ENCODE results near the gene TSPAN18.

TSPAN18 gene

DNA sequence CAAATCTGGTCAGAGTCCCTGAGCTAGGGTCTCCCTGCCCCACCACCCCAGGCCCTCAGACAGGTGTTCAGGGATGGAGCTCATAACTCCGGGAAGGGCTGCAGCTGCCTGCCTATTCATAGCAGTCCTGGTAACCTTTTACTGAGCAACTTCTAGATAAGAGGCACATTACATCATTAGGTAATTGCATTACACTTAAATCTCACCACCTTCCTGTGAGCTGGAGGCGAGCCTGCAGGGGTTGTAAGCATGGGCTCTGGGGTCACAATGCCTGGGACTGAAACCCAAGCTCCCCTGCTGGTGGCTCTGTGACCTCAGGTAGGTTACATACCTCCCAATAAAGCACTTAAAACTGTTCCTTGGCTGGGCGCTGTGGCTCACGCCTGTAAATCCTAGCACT is 201.4 kb downstream of the TSPAN18 start:
- Histone ChIP-seq H3K4me1 (ENCODE audit: insufficient read depth, low read length) (peaks cover 20% of the 10 kb centered on the region; the same call in 1 of the 2 replicates), H3K36me3 (ENCODE audit: insufficient read depth, low read length) (peaks cover 4% of the 10 kb centered on the region; the same call in 1 of the 2 replicates)
- WGBS = 88% methylated on average over 4 of the region's 4 CpGs

DNA sequence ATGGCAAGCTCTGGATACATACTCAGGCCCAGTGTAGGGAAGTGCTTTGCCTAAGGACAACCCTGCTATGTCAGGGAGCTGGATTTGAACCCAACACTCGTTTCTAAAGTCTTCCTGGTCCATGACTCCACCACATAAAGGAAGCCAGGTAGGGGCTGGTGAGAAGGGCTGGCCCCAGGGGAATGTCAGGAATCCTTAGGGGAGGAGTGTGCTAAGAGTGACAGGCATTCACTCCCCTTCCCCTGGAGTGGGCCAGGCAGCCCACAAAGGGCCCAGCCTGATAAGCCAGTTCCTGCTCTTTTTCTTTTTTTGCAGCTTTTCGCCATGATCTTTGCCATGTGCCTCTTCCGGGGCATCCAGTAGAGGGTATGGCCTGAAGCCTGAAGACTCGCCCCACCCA is 202.1 kb downstream of the TSPAN18 start:
- Histone ChIP-seq H3K27me3 (ENCODE audit: insufficient read depth, low read length) (no peaks in the 10 kb centered on the region), H3K36me3 (ENCODE audit: insufficient read depth, low read length) (peaks cover 4% of the 10 kb centered on the region; the same call in 1 of the 2 replicates), H3K27ac (ENCODE audit: low read depth, low read length) (peak overlapping the region; percentile 35; the same call in 1 of the 2 replicates), H3K4me3 (ENCODE audit: low read length) (no peak overlapping the region), H3K9me3 (ENCODE audit: insufficient read depth, low read depth, low read length) (no peaks in the 10 kb centered on the region), H3K4me1 (ENCODE audit: insufficient read depth, low read length) (peaks cover 20% of the 10 kb centered on the region; the same call in 1 of the 2 replicates), H3K9ac (ENCODE audit: low read depth, low read length) (no peak overlapping the region; the same call in 1 of the 2 replicates)
- WGBS = 69% methylated on average over 4 of the region's 4 CpGs

More for the DNA sequence above, 201.4 kb downstream of the TSPAN18 start:
- H3K9me3 ChIP-seq (ENCODE audit: insufficient read depth, low read depth, low read length) = no peaks in the 10 kb centered on the region
- no peaks in the 10 kb centered on the region for H3K27me3 ChIP-seq (ENCODE audit: insufficient read depth, low read length)
- H3K4me3 ChIP-seq (ENCODE audit: low read length) = no peak overlapping the region
- H3K27ac ChIP-seq (ENCODE audit: low read depth, low read length) = no peak overlapping the region
- H3K9ac ChIP-seq (ENCODE audit: low read depth, low read length) = no peak overlapping the region

DNA sequence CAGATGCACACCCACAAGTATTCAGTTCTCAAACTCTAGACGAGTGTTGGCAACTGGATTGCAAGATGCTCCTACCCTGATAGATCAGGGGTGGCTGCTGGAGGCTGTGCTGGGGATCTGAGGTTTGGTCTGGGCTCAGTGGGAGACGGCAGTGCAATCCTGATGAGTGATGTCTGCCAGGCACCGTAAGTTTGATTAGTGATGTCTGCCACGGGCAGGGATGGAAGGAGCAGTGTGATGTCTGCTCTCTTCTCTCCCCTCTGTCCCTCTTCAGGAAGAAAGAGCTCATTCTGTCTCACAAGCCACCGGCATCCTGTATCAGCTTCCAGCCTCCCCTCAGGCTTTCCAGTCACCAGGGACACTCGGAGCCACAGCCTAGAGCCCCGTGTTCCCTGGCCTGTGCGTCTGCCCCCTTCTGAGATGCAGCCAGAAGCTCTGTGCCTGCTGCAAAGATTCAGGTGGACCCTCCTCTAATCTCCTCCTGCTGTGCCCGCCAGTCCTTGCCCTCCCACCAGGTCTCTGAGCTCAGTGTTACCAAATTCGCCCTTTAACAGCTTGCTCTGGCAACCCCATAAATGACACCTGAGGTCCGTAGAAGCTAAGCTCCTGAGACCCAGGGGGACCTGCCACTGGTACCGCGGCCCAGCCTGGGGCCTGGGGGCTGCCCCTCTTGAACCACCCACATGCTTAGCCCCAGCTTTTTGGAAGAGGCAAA is 204.0 kb downstream of the TSPAN18 start:
- Histone ChIP-seq H3K4me1 (ENCODE audit: insufficient read depth, low read length) (peaks cover 20% of the 10 kb centered on the region; the same call in 1 of the 2 replicates), H3K9ac (ENCODE audit: low read depth, low read length) (no peak overlapping the region), H3K9me3 (ENCODE audit: insufficient read depth, low read depth, low read length) (no peaks in the 10 kb centered on the region), H3K36me3 (ENCODE audit: insufficient read depth, low read length) (peaks cover 4% of the 10 kb centered on the region; the same call in 1 of the 2 replicates), H3K4me3 (ENCODE audit: low read length) (no peak overlapping the region), H3K27me3 (ENCODE audit: insufficient read depth, low read length) (no peaks in the 10 kb centered on the region), H3K27ac (ENCODE audit: low read depth, low read length) (no peak overlapping the region)
- WGBS = 70% methylated on average over 13 of the region's 13 CpGs

DNA sequence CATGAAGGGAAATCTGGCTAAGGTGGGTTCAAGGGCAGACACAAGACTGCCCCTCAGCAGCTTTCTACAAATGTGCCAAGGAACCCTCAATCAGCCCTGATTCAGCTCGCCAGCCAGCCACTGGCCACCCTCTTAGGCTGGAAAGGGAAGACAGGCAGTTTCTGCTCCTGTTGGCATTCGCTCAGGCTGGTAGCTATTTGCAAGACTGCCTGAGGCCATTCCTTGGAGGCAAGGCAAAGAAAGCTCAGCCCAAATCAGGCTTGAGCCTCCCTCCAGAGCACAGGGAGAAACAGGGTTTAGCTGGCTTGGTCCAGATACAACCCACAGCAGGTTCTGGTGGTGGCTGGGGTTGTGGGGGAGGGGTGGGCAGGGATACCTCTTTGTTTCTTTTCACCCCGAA is 204.7 kb downstream of the TSPAN18 start:
- 70% methylated on average over 3 of the region's 3 CpGs for WGBS

GRCh38 chr11:44934110-44934509 is 207.3 kb downstream of the TSPAN18 start:
- Histone ChIP-seq H3K9ac (ENCODE audit: low read depth, low read length) (no peak overlapping the region), H3K9me3 (ENCODE audit: insufficient read depth, low read depth, low read length) (no peaks in the 10 kb centered on the region), H3K36me3 (ENCODE audit: insufficient read depth, low read length) (peaks cover 6% of the 10 kb centered on the region; the same call in 1 of the 2 replicates), H3K27me3 (ENCODE audit: insufficient read depth, low read length) (no peaks in the 10 kb centered on the region), H3K4me3 (ENCODE audit: low read length) (no peak overlapping the region), H3K27ac (ENCODE audit: low read depth, low read length) (no peak overlapping the region), H3K4me1 (ENCODE audit: insufficient read depth, low read length) (peaks cover 11% of the 10 kb centered on the region; the same call in 1 of the 2 replicates)
- WGBS = 91% methylated on average over 2 of the region's 2 CpGs

More for the DNA sequence above, 204.7 kb downstream of the TSPAN18 start:
- H3K4me3 ChIP-seq (ENCODE audit: low read length) = no peak overlapping the region
- H3K9me3 ChIP-seq (ENCODE audit: insufficient read depth, low read depth, low read length) = no peaks in the 10 kb centered on the region
- H3K27me3 ChIP-seq (ENCODE audit: insufficient read depth, low read length) = no peaks in the 10 kb centered on the region
- peaks cover 20% of the 10 kb centered on the region; the same call in 1 of the 2 replicates for H3K4me1 ChIP-seq (ENCODE audit: insufficient read depth, low read length)
- no peak overlapping the region for H3K9ac ChIP-seq (ENCODE audit: low read depth, low read length)
- peaks cover 6% of the 10 kb centered on the region; the same call in 1 of the 2 replicates for H3K36me3 ChIP-seq (ENCODE audit: insufficient read depth, low read length)
- H3K27ac ChIP-seq (ENCODE audit: low read depth, low read length) = no peak overlapping the region; the same call in 1 of the 2 replicates

DNA sequence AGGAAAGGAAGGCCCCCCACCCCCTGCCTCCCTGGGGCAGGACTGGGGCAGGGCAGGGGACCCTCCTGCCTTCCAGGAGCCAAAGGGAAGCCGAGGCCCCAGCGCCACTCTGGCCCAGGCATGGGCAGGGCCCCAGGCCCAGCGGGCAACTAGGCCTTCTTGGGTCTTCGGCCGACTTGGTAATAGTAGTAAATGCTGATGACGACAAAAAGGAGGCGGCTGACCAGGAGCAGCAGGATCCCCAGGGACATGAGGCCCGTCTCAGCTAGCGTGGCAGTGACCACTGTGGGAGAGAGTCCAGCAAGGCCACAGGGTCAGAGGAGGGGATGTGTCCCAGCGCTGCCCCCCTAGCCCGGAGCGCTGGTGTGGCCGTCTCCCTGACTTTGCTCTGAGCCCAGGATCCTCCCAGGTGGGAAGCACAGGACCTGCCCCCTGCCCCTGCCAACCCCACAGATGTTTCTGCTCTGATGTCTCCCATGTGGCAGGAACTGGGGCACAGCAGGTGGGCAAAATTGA is 208.0 kb downstream of the TSPAN18 start:
- Histone ChIP-seq H3K4me3 (ENCODE audit: low read length) (no peak overlapping the region), H3K9me3 (ENCODE audit: insufficient read depth, low read depth, low read length) (no peaks in the 10 kb centered on the region), H3K27ac (ENCODE audit: low read depth, low read length) (no peak overlapping the region), H3K4me1 (ENCODE audit: insufficient read depth, low read length) (peaks cover 11% of the 10 kb centered on the region; the same call in 1 of the 2 replicates), H3K36me3 (ENCODE audit: insufficient read depth, low read length) (0 out of 2 replicates have a peak, but pooled peaks cover 2% of the 10 kb centered on the region), H3K9ac (ENCODE audit: low read depth, low read length) (no peak overlapping the region), H3K27me3 (ENCODE audit: insufficient read depth, low read length) (no peaks in the 10 kb centered on the region)
- WGBS = 89% methylated on average over 13 of the region's 13 CpGs

GRCh38 chr11:44936525-44936924 is 209.8 kb downstream of the TSPAN18 start:
- H3K4me3 ChIP-seq (ENCODE audit: low read length) = no peak overlapping the region
- no peak overlapping the region for H3K9ac ChIP-seq (ENCODE audit: low read depth, low read length)
- 0 out of 2 replicates have a peak, but pooled peaks cover 2% of the 10 kb centered on the region for H3K36me3 ChIP-seq (ENCODE audit: insufficient read depth, low read length)
- H3K9me3 ChIP-seq (ENCODE audit: insufficient read depth, low read depth, low read length) = no peaks in the 10 kb centered on the region
- H3K27me3 ChIP-seq (ENCODE audit: insufficient read depth, low read length) = no peaks in the 10 kb centered on the region
- peaks cover 5% of the 10 kb centered on the region; the same call in 1 of the 2 replicates for H3K4me1 ChIP-seq (ENCODE audit: insufficient read depth, low read length)
- 32% methylated on average over 20 of the region's 20 CpGs for WGBS
- no peak overlapping the region for H3K27ac ChIP-seq (ENCODE audit: low read depth, low read length)

- Histone ChIP-seq H3K9ac (ENCODE audit: low read depth, low read length) (no peak overlapping the region), H3K27me3 (ENCODE audit: insufficient read depth, low read length) (no peaks in the 10 kb centered on the region), H3K9me3 (ENCODE audit: insufficient read depth, low read depth, low read length) (no peaks in the 10 kb centered on the region), H3K4me3 (ENCODE audit: low read length) (no peak overlapping the region), H3K36me3 (ENCODE audit: insufficient read depth, low read length) (0 out of 2 replicates have a peak, but pooled peaks cover 2% of the 10 kb centered on the region), H3K4me1 (ENCODE audit: insufficient read depth, low read length) (0 out of 2 replicates have a peak, but pooled peaks cover under 1% of the 10 kb centered on the region), H3K27ac (ENCODE audit: low read depth, low read length) (no peak overlapping the region)
- WGBS = 81% methylated on average over 12 of the region's 12 CpGs
Observed at GRCh38 chr11:44936951-44937543, 210.3 kb downstream of the TSPAN18 start.

- H3K4me1 ChIP-seq (ENCODE audit: insufficient read depth, low read length) = peaks cover under 1% of the 10 kb centered on the region; the same call in 1 of the 2 replicates
- no peak overlapping the region for H3K4me3 ChIP-seq (ENCODE audit: low read length)
- H3K9me3 ChIP-seq (ENCODE audit: insufficient read depth, low read depth, low read length) = no peaks in the 10 kb centered on the region
Observed at GRCh38 chr11:44938066-44938691, 211.4 kb downstream of the TSPAN18 start.

DNA sequence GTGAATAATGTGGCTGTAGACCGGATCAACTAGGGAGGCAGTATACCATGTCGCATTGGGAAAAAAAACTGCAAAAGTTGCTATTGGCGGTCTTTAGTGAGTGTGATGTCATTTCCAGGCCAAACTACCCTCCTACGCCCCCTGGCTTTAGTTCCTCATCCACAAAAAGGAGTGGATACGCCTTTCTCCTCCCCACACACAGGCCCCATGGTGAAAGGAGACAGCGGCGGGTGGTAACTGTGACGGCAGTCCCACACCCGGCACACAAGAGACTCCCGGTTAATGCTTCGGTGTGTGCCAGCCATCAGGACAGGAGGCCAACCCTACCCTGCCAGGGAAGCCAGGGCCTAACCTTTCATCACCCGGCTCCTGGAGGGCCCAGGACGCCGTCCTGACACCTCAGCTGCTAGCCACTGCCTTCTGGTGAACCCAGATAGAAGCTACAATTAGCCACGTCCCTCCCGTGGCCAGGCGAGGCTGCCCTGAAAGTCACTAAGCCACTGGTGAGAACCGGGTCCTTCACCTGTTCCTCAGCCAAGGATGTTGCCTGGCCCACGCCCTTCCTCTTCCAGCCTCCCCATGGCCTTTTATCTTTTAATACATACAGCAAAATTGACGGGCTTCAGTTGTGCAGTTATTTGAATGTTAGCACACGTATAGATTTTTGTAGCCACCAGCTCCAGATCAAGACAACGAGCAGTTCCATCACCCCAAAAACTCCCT is 213.1 kb downstream of the TSPAN18 start:
- H3K27ac ChIP-seq (ENCODE audit: low read depth, low read length) = no peak overlapping the region
- 0 out of 2 replicates have a peak, but pooled peaks cover 2% of the 10 kb centered on the region for H3K36me3 ChIP-seq (ENCODE audit: insufficient read depth, low read length)
- H3K4me1 ChIP-seq (ENCODE audit: insufficient read depth, low read length) = peaks cover 15% of the 10 kb centered on the region
- H3K27me3 ChIP-seq (ENCODE audit: insufficient read depth, low read length) = no peaks in the 10 kb centered on the region
- 82% methylated on average over 21 of the region's 22 CpGs for WGBS
- H3K9me3 ChIP-seq (ENCODE audit: insufficient read depth, low read depth, low read length) = no peaks in the 10 kb centered on the region
- no peak overlapping the region for H3K4me3 ChIP-seq (ENCODE audit: low read length)
- no peak overlapping the region for H3K9ac ChIP-seq (ENCODE audit: low read depth, low read length)

More at GRCh38 chr11:44938066-44938691, 211.4 kb downstream of the TSPAN18 start:
- Histone ChIP-seq H3K36me3 (ENCODE audit: insufficient read depth, low read length) (0 out of 2 replicates have a peak, but pooled peaks cover 2% of the 10 kb centered on the region), H3K9ac (ENCODE audit: low read depth, low read length) (no peak overlapping the region), H3K27me3 (ENCODE audit: insufficient read depth, low read length) (no peaks in the 10 kb centered on the region), H3K27ac (ENCODE audit: low read depth, low read length) (peak overlapping the region; percentile 21; the same call in 1 of the 2 replicates)
- 84% methylated on average over 19 of the region's 19 CpGs for WGBS
